Esophagus (tissue), 2 donors: ENCODE results near the gene NT5C2. TPM values are rescaled to one million over a fixed set of nuclear protein-coding genes. Genes with fewer than 3 reads are reported as not detected.

Source experiments
- H3K27ac ChIP-seq, 2 donors: one replicate each; pipeline ENCODE4 v1.5.1; 2013; ENCODE audit warnings: low read depth in 2 of 2, mild to moderate bottlenecking in 2 of 2, inconsistent platforms in 1 of 2, low read length in 1 of 2, moderate library complexity in 1 of 2
- H3K27me3 ChIP-seq, 2 donors: one replicate each; pipeline ENCODE4 v1.6.1; 2013; ENCODE audit warnings: low read length in 2 of 2, control low read depth in 1 of 2, mild to moderate bottlenecking in 1 of 2; ENCODE audit not compliant: insufficient read depth in 2 of 2, control insufficient read depth in 1 of 2
- H3K36me3 ChIP-seq, 2 donors: one replicate each; pipeline ENCODE4 v1.6.1; 2013; ENCODE audit warnings: low read length in 1 of 2; ENCODE audit not compliant: control insufficient read depth in 2 of 2, insufficient read depth in 2 of 2
- H3K4me1 ChIP-seq, 2 donors: one replicate each; pipeline ENCODE4 v1.6.1; 2013; ENCODE audit warnings: low read length in 1 of 2; ENCODE audit not compliant: control insufficient read depth in 2 of 2, insufficient read depth in 2 of 2
- H3K4me3 ChIP-seq, 2 donors: one replicate each; pipeline ENCODE4 v1.5.1; 2013; ENCODE audit warnings: low read length in 2 of 2, mild to moderate bottlenecking in 2 of 2, low read depth in 1 of 2, moderate library complexity in 1 of 2
- H3K9me3 ChIP-seq, 2 donors: one replicate each; pipeline ENCODE4 v1.6.1; 2013; ENCODE audit warnings: mild to moderate bottlenecking in 2 of 2, low read depth in 1 of 2, low read length in 1 of 2, moderate library complexity in 1 of 2; ENCODE audit not compliant: control insufficient read depth in 2 of 2, insufficient read depth in 1 of 2
- WGBS, 2 donors: extraction: QIAGEN DNeasy Blood & Tissue Kit; methylation state at CpG; one replicate each; pipeline ENCODE4 v1.1.7; 2013; 5-methylcytosine and 5-hydroxymethylcytosine counted together
- polyA plus RNA-seq, 2 donors: library from polyadenylated mRNA; stranded (reverse); fragments of 200-250 nt; gene quantifications; one replicate each; pipeline ENCODE4 v1.2.3, GENCODE V29; 2013
- donor health status: healthy with polysubstance abuse.
- donor health status: Bipolar disorder and iron deficiency.

The NT5C2 gene
- polyA plus RNA-seq, 2 donors = 60.6 to 75.0 TPM

DNA sequence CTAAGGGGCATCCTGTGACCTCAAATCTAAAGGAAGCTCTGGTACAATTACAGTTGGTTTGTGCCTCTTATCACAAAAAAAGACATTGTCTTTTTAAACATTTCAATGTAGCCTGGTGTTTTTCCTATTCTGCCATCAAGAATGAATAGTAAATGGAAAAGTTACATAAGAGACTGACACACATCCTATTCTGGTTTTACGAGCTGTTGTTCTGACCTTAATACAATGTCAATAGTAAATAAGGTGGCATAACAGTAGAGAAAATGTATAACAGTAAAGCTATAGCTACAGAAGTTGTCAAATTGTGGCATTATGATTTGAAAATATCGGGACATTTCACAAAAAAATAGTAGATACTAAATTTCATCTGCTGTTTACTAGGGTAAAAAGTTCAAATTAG, 88.4 kb downstream of the NT5C2 start:
- H3K27me3 ChIP-seq = no peaks in the 10 kb centered on the region
- no peaks in the 10 kb centered on the region for H3K4me1 ChIP-seq
- peaks cover 5 to 7% of the 10 kb centered on the region in 2 donors for H3K36me3 ChIP-seq
- H3K4me3 ChIP-seq = no peak overlapping the region
- no peaks in the 10 kb centered on the region for H3K9me3 ChIP-seq
- 37 to 41% methylated on average over 2 of the region's 2 CpGs for WGBS, 2 donors
- H3K27ac ChIP-seq = no peak overlapping the region

DNA sequence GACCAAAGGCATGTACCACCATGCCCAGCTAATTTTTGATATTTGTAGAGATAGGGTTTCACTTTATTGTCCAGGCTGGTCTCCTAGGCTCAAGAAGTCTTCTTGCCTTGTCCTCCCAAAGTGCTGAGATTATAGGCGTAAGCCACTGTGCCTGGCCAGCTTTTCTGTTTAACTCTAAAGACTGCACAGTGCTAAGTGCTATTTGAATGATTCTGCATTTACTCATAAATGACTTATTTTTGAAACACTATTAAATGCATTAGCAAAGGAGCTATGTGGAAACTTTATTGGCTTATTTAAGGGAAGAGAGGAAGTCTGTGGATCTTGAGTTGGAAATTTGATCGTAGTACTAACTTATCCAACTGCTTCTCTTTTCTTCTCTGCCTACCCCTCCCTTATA, 89.1 kb downstream of the NT5C2 start:
- Histone ChIP-seq H3K27me3 (no peaks in the 10 kb centered on the region), H3K4me3 (no peak overlapping the region), H3K9me3 (no peaks in the 10 kb centered on the region), H3K27ac (no peak overlapping the region), H3K4me1 (no peaks in the 10 kb centered on the region), H3K36me3 (peaks cover 7 to 8% of the 10 kb centered on the region in 2 donors)
- WGBS, 2 donors = 98% methylated on average over 2 of the region's 2 CpGs

DNA sequence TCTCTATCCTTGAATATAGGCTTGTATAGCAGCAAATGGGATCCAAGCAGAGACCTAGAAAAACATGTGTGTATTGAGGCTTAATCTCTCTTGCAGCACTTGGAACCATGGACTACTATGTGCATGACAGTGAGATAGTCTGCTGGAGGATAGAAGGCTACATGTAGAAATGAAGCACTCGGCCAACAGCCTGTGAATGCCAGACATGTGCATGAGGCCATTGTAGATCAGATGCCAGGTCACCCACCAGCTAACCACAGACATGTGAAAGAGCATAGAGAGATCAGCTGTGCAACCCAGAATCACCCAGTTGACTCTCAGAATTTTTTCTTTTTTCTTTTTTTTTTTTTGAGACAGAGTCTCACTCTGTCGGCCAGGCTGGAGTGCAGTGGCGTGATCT, 90.9 kb downstream of the NT5C2 start:
- no peaks in the 10 kb centered on the region for H3K4me1 ChIP-seq
- 90 to 96% methylated on average over 3 of the region's 3 CpGs for WGBS, 2 donors
- no peak overlapping the region for H3K27ac ChIP-seq
- peaks cover 7 to 9% of the 10 kb centered on the region in 2 donors for H3K36me3 ChIP-seq
- no peak overlapping the region for H3K4me3 ChIP-seq
- no peaks in the 10 kb centered on the region for H3K9me3 ChIP-seq
- no peaks in the 10 kb centered on the region for H3K27me3 ChIP-seq

DNA sequence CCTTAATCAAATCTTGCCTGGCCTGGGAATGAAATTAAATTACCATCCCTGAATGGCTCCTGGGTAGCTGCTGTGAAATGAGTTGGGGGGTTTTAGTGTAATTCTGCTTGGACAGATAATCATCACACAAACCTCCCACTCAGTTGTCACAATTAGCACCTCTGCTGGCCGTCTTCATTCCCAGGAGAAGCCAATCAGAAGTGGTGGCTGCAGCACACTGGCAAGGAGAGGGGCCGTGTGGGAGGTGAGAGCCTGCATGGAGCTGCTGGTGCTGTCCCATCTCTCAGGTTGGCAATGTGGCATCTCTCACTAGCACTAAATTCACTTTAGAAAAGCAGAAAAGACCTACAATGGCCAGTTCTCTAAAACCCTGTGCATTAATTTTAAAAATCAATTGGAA, 92.5 kb downstream of the NT5C2 start:
- WGBS, 2 donors = 76 to 77% methylated on average over 2 of the region's 2 CpGs
- no peaks in the 10 kb centered on the region for H3K9me3 ChIP-seq
- peaks cover 7 to 9% of the 10 kb centered on the region in 2 donors for H3K36me3 ChIP-seq
- H3K27ac ChIP-seq = no peak overlapping the region
- no peaks in the 10 kb centered on the region for H3K27me3 ChIP-seq
- no peaks in the 10 kb centered on the region for H3K4me1 ChIP-seq
- no peak overlapping the region for H3K4me3 ChIP-seq

DNA sequence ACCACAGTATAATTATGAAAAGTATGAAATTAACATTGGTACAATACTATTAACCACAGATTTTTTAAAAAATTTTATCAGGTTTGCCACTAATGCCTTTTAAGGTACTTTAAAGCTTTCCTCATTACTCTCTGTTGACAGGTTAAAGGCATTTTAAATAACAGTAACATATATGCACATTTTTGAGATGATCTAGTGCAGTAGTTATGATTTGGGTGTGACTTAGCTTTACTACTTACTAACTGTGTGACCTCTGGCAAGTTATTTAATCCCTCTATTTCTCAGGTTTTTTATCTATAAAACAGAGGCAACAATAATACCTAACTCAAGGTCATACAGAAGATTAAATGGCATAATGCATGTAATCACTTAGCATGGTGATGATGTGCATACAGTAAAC, 94.8 kb downstream of the NT5C2 start:
- Histone ChIP-seq H3K27me3 (no peaks in the 10 kb centered on the region), H3K36me3 (peaks cover 11% of the 10 kb centered on the region in 2 donors), H3K27ac (no peak overlapping the region)

DNA sequence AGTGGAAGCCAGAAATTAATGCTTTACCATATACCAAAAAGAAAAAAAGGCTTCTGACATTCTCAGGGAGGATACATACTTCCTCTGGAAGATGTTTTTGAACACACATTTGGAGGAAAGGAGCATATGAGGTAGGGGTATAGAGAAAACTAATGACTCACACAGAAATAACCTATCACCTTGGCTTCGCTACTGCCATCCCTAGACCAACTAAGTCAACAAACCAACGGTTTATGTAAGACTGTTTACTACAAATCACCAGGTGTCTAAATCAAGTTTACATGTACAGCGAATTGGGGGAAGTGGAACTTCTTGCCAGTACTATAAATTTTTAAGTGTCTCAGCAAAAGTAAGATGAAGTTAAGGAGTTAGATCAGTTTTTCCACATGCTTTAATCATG, 96.9 kb downstream of the NT5C2 start:
- Histone ChIP-seq H3K4me1 (no peaks in the 10 kb centered on the region), H3K9me3 (no peaks in the 10 kb centered on the region), H3K4me3 (no peak overlapping the region), H3K27ac (no peak overlapping the region), H3K36me3 (peaks cover 8 to 17% of the 10 kb centered on the region in 2 donors), H3K27me3 (no peaks in the 10 kb centered on the region)
- WGBS, 2 donors = 70 to 75% methylated on average over 3 of the region's 3 CpGs

More for the DNA sequence above, 94.8 kb downstream of the NT5C2 start:
- no peaks in the 10 kb centered on the region for H3K9me3 ChIP-seq
- H3K4me1 ChIP-seq = no peaks in the 10 kb centered on the region
- H3K4me3 ChIP-seq = no peak overlapping the region

DNA sequence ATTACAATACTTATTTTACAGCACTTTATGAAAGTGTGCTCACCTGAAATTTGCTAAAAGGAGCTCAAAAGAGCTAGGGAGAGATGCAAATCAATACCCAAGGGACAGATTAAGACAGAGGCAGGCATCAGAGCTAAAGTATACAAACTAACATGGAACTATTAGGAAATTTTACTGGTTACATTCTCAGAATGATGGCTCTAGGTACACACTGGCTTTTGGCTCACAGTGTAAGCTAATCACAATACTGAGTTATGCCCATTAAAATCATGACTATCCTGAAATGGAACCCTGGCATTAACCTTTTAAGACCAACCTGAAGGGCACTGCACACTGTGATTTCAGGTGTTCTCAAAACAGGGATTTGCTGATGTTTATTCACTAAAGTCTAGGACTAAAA, 98.1 kb downstream of the NT5C2 start:
- H3K4me1 ChIP-seq = no peaks in the 10 kb centered on the region
- H3K4me3 ChIP-seq = no peak overlapping the region
- peaks cover 15 to 24% of the 10 kb centered on the region in 2 donors for H3K36me3 ChIP-seq
- H3K9me3 ChIP-seq = no peaks in the 10 kb centered on the region
- H3K27ac ChIP-seq = no peak overlapping the region
- no peaks in the 10 kb centered on the region for H3K27me3 ChIP-seq

DNA sequence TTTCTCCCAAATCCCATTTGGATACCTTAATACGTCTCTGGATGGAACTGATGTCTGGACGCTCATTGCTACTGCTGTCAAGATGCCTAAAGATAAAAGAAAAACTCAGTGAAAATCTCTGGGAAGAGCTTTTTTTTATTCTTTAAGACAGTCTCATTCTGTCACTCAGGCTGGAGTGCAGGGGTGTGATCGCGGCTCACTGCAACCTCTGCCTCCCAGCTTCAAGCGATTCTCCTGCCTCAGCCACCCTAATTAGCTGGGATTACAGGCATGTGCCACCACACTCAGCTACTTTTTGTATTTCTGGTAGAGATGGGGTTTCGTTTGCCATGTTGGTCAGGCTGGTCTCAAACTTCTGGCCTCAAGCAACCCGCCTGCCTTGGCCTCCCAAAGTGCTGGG, 102.2 kb downstream of the NT5C2 start:
- Histone ChIP-seq H3K9me3 (no peaks in the 10 kb centered on the region), H3K36me3 (peaks cover 22 to 27% of the 10 kb centered on the region in 2 donors), H3K4me3 (no peak overlapping the region), H3K27me3 (no peaks in the 10 kb centered on the region), H3K27ac (no peak overlapping the region), H3K4me1 (no peaks in the 10 kb centered on the region)
- WGBS, 2 donors = 97 to 99% methylated on average over 7 of the region's 7 CpGs

DNA sequence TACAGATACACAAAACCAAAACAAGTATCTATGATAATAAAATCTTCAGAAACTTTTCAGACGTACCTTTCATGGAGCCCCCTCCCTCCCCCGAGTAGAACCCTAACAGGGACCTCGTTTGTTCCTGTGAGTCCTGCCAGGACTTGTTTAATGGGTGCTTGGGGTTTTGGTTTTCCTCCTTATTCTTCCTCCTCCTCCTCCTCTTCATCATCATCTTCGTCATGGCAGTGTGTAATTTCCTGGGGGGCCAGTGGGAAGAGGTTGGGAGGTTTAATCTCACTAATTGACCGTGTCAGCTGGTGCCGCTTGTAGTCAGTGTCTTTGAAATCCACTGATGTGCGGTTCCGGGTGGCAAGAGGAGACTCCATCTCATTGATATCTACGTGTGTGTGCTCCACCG, 103.6 kb downstream of the NT5C2 start:
- Histone ChIP-seq H3K9me3 (no peaks in the 10 kb centered on the region), H3K4me3 (no peak overlapping the region), H3K27me3 (no peaks in the 10 kb centered on the region), H3K36me3 (peaks cover 26 to 29% of the 10 kb centered on the region in 2 donors), H3K4me1 (no peaks in the 10 kb centered on the region), H3K27ac (no peak overlapping the region)
- 84 to 85% methylated on average over 10 of the region's 10 CpGs for WGBS, 2 donors

DNA sequence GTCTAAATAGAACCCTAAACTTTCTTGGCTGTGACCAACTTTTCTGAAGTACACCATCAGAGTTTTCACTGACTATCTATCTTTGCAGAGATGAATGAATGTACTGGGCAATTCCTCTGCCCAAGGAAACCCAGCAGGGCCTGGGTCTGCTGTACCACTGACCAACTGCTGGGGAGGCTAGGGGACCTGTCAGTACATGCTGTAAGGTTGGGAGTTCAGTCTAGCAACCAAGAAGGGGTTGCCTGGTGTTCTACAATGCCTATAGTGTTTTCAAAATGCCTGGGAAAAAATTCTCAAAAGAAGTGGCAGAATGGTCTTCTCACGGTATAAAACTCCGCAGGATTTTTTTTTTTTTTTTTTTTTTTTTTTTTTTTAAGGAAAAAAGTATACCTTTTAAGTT, 106.3 kb downstream of the NT5C2 start:
- Histone ChIP-seq H3K4me1 (no peaks in the 10 kb centered on the region), H3K4me3 (no peak overlapping the region), H3K27ac (peak overlapping the region in 1 of 2 donors; percentile 47), H3K36me3 (peaks cover 22 to 26% of the 10 kb centered on the region in 2 donors), H3K27me3 (no peaks in the 10 kb centered on the region), H3K9me3 (no peaks in the 10 kb centered on the region)
- WGBS, 2 donors = 89 to 95% methylated on average over 2 of the region's 2 CpGs
